Measurements from ENCODE around the gene APCDD1. TPM values are rescaled to one million over a fixed set of nuclear protein-coding genes. Genes with fewer than 3 reads are reported as not detected.

The APCDD1 gene
- 1.9 and 4.5 TPM in 2 replicates for total RNA-seq

GRCh38 chr18:10453806-10454680, at the start of gene APCDD1:
APCDD1 (plus strand) TSS chr18:10454635; CDS start chr18:10454982, 347 bp downstream.

GRCh38 chr18:10525697-10526560, 71.5 kb downstream of the APCDD1 start, which contains the start of gene NAPG:
NAPG (plus strand) TSS chr18:10526027; CDS start chr18:10526103, 76 bp downstream.

Other genes with a start within 250 kb of the APCDD1 start
- 27.5 and 44.9 TPM in 2 replicates for gene NAPG, start 71.4 kb downstream of the APCDD1 start, total RNA-seq

All from smooth muscle cell of trachea (primary cell).